ENCODE results near the gene ATP1A3. TPM values are rescaled to one million over a fixed set of nuclear protein-coding genes. Genes with fewer than 3 reads are reported as not detected.
"Not testable (repeated sequence)": the region's sequence is repeated elsewhere in the genome, so short reads cannot be mapped to it uniquely, and the experiment has no call there.

Gene ATP1A3
- total RNA-seq = 149 TPM

DNA sequence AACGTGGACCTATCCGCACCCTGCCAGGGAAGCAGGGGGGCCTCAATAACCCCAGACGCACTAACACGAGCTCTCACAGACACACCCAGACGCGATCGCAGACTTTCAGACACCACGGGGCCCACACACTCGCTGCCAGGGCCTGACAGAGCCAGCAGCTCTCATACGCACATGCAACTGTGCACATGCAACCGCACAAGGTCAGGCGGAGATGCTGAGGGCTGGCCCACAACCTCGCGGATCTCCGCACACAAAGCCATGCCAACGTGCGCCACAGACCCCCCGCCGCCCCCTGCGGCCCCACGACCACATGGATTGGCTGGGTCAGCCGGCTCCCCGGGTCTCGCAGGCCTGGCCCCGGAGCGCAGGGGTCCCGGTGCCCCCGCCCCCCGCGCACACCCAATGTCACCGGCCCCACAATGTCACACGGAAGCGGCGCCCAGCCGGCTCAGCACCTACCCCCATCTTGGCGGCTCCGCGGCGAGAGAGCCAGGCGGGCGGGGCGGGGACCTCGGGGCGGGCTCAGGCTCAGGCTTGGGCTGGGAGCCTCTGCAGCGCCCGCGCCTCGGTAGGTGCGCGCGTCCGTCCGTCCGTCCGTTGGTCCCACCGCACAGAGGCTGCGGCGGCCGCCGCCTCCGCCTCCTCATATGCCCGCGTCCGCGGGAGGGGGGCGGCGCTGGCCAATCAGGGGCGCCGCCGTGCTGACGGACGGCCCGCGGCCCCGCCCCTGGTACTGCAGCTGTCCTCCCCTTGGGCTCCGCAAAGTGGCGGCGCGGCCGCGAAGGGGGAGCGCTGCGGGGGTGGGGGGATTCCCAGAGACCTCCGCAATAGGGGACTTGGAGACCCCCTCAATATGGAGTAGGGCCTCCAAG, at the start of gene ATP1A3:
Gene ATP1A3, minus strand, starts transcription at position 619 of the 872 bp plus-strand sequence. Its CDS starts 154 bp downstream, at position 465.
- DNase-seq (ENCODE audit: low spot score in 2 of 2) (peak; percentile 86 to 90), FAIRE-seq (no peak)

GRCh38 chr19:42042455-42043170, 48.6 kb upstream of the ATP1A3 start:
- no peak for DNase-seq (ENCODE audit: low spot score in 2 of 2)
- no peak for FAIRE-seq

- FAIRE-seq; DNase-seq (ENCODE audit: low spot score in 2 of 2): not testable (repeated sequence)
Observed at GRCh38 chr19:42040491-42040890, 46.5 kb upstream of the ATP1A3 start.

DNA sequence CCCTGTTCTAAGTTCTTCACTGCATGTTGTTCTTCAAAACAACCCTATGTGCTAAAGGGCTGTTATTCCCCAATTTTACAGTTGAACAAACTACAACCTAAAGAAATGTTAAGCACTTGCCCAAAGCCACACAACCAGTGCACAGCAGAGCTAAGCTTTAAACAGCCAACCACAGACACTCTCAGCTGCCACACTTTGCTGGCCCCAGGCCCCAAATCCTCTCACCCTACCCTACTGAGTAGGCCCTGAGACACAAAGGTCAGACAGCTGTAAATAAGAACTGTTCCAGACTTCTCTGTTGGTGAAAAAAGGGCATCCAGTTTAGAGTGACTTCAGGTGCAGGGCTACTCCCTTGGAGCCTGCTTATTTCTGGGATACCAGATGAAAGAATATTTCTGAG, 46.0 kb upstream of the ATP1A3 start:
- no peak for DNase-seq (ENCODE audit: low spot score in 2 of 2)
- no peak for FAIRE-seq

DNA sequence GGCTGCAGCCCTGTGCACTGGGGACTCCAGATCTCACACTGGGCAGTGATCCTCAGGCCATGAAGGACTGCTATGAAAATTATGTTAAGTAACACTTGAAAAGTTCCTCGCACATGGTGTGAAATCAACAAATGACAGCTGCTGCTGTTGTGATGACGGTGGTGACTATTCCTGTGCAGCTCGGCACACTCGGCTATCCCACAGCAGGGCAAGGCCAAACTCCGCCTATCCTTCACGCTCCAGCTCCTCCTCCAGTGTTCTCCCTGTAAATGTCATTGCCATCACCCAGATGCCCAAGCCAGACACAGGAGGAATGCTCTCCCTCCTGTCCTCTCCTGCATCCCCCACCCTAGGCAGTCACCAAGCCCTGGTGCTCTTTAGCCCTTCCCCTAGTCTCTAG, 44.6 kb upstream of the ATP1A3 start:
- FAIRE-seq = no peak
- DNase-seq (ENCODE audit: low spot score in 2 of 2) = no peak

- FAIRE-seq (no peak), DNase-seq (ENCODE audit: low spot score in 2 of 2) (no peak)
Observed at GRCh38 chr19:42037649-42038048, 43.6 kb upstream of the ATP1A3 start.

- DNase-seq (ENCODE audit: low spot score in 2 of 2) = peak; percentile 37 to 62
- not testable (repeated sequence) for FAIRE-seq
Observed at GRCh38 chr19:42034640-42035391, 40.8 kb upstream of the ATP1A3 start.

- FAIRE-seq = no peak
- DNase-seq (ENCODE audit: low spot score in 2 of 2) = no peak
Observed at GRCh38 chr19:42033413-42033812, 39.4 kb upstream of the ATP1A3 start.

GRCh38 chr19:42032431-42032830, 38.4 kb upstream of the ATP1A3 start:
- no peak for FAIRE-seq
- no peak for DNase-seq (ENCODE audit: low spot score in 2 of 2)

DNA sequence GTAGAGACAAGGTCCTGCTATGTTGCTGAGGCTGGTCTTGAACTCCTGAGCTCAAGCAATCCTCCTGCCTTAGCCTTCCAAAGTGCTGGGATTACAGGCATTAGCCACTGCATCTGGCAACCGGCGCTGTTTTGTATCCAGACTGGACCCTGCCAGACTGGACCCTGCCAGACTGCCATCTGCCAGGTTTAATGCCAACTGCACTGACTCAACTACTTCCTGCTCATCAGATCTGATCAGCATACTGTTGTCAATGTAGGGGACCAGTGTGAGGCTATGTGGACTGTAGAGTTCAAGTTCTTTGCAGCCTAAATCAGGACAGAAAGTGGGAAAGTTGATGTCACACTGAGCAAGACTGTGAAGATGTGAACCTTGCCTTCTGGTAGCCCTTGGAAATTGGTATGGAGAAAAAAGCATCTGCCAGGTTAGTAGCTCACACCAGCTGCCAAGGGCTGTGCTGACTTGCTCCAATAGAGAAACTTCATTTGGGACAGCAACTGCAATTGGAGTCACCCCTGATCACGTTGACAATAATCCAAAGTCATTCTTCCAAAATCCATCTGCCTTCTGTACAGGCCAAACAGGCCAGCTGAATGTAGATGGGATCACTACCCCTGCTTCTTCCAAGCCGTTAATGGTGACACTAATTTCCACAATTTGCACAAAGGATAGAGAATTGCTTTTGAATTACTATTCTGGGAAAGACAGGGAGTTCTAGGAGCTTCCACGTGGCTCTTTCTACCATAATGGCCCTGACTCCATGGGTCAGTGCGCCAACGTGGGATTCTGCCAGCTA, 36.8 kb upstream of the ATP1A3 start:
- no peak for DNase-seq (ENCODE audit: low spot score in 2 of 2)
- FAIRE-seq = no peak

GRCh38 chr19:42028304-42029216, 34.5 kb upstream of the ATP1A3 start:
- FAIRE-seq (no peak), DNase-seq (ENCODE audit: low spot score in 2 of 2) (no peak)

DNA sequence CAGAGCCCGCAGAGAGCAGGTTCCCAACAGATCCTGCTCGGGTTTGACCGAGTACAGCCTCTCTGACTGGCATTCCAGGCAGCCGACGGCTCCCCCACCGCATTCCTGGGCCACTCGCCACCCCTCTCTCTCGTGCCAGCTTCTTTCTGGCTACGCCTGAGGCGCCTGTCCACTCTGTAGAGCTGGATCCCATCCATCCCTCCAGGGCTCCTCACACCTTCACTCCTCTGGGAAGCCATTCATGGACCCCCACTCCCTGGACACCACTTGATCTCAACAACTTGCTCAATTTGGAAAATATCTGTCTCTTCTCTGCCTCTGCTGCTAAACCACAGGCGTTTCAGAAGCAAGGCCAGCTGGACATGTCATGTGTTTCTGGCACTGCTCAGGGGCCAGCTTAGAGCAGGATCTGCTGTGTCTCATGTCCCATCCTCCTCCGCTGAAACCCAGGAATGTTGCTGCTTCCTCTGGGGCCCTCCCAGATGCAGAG, 30.6 kb upstream of the ATP1A3 start:
- FAIRE-seq (no peak), DNase-seq (ENCODE audit: low spot score in 2 of 2) (no peak)

- DNase-seq (ENCODE audit: low spot score in 2 of 2) (no peak), FAIRE-seq (no peak)
Observed at GRCh38 chr19:42023943-42024260, 29.9 kb upstream of the ATP1A3 start.

- DNase-seq (ENCODE audit: low spot score in 2 of 2) = no peak
- no peak for FAIRE-seq
Observed at GRCh38 chr19:42023121-42023942, 29.3 kb upstream of the ATP1A3 start.

GRCh38 chr19:42022616-42023015, 28.6 kb upstream of the ATP1A3 start:
- DNase-seq (ENCODE audit: low spot score in 2 of 2) = no peak
- FAIRE-seq = no peak

- no peak for FAIRE-seq
- no peak for DNase-seq (ENCODE audit: low spot score in 2 of 2)
Observed at GRCh38 chr19:42021185-42021584, 27.2 kb upstream of the ATP1A3 start.

DNA sequence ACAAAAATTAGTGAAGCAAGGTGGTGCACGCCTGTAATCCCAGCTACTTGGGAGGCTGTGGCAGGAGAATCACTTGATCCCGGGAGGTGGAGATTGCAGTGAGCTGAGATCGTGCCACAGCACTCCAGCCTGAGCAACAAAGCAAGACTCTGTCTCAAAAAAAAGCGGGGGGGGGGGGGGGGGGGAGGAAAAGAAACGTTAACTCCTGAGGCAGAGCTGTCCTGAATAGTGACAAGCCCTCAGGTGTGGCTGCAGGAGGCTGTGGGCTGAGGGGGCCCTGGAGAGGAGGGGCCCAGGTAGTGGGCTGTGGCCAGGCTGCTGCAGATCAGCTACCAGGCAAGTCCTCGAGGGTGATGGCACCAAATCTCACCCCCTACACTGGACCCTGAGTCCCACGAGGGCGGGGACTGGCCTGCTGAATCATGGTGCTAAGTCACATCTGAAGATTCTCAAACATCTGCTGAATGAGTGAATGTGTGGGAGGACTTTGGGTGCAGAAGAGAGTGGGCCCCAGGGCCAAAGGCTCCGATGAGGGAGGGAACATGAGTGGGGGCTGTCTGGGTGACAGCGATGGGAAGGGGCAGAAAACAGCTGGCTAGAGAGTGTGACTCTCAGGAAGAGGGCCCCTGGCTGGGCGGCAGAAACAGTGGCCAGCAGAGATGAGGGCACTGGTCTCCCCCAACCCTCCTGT, 24.6 kb upstream of the ATP1A3 start:
- DNase-seq (ENCODE audit: low spot score in 2 of 2) (no peak), FAIRE-seq (no peak)

DNA sequence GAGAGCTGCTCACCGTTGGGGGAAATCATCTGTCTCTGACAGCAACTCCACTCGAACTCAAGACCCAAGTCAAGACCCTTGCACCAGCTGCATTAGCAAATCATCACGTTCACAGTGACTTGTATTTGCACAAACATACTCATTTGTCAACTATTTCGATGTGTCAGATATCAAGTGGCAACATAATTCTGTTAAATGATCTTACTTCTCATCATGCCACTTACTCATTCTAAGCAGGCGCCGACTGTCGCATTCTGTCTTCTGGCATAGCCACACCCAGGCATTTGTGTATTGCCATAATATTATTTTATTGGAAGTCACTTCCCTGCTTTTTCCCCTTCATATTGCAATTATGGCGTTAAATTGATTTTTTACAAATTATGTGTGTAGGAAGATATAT, 23.0 kb upstream of the ATP1A3 start:
- no peak for DNase-seq (ENCODE audit: low spot score in 2 of 2)
- FAIRE-seq = no peak

All from frontal cortex (tissue), 4 donors.